SW 1271 (cell line): ENCODE data around the gene PPP1R9A.

ENCODE experiments used
- DNase-seq, 2 experiments: peaks; one replicate each; lab custom pipeline; 2025; lab: John Stamatoyannopoulos, UW

The PPP1R9A gene

GRCh38 chr7:95204618-95205017 lies 297.2 kb downstream of the PPP1R9A start:
- no peak for DNase-seq

DNA sequence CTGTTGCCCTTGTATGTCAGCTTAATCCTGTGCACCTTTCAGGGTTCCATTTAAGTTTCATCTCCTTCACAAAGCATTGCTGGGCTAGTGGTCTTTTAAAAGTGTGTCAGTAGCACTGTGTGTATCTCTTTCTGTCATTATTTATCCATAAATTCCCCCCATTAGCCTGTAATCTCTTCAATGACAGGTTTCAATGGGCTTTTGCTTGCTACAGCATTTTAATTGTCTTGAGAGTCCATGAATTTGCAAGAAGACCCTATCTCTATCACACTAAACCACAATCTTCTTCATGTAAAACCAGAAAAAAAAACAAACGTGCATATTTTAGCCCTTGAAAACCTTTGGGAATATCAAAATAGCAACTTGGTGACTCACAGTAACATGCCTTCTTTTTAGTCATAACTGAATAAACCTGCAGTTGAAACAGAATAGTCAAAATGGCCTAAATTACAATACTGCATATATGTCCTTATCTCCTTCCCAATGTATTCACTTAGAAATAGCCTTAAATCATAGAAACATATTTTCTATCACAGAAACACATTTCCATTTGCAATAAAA lies 298.4 kb downstream of the PPP1R9A start:
- DNase-seq, result peak in 1 of 2 experiments; percentile 12

- DNase-seq, result no peak
Measured at GRCh38 chr7:95209276-95209675, 301.9 kb downstream of the PPP1R9A start.

DNA sequence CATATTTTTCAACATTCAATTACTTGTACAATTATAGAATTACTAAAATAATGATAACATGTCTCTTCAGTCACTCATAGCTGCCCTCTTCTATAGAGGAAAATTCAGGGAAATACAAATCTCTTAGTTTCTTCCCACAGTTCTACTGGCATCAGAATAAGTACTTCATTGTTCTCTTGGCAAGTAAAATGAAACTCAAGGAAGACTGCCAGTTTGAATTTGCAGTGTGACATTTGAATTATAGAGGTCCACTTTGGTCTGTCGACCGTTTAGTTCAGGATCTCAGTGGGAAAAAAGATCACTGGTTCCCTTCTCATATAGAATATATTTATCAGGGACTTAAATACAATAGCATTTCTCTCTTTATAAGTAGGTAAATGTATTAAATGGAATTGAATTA lies 302.4 kb downstream of the PPP1R9A start:
- no peak for DNase-seq

- DNase-seq, result no peak
Measured at GRCh38 chr7:95213148-95213547, 305.8 kb downstream of the PPP1R9A start.

DNA sequence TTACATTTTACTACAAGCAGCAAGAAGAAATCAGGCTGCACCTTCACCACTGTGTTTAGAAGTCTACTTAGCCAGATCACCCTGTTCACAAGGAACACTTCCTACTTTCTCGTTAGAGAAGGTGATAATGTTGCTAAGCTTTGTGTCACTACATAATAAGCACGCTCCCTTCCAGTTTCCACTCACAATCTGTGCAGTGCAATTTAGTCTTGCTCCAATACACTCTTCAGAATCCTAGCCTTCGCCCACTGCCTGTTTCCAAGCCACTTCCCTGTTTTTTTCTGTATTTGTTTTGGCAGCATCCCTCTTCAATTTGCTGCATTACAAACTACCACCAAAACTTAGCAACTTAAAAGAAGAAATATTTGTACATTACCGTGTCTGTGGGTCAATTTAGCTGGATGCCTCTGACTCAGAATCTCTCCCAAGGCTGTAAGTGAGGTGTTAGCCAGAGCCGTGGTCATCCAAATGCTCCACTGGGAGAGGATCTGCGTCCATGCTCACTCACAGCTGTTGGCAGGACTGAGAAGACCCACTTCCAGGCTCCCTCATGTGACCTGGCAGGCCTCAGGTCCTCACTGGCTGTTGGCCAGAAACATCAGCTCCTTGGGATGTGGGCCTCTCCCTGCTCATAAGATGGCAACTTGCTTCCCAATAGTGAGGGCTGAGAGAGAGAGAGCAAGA lies 306.6 kb downstream of the PPP1R9A start:
- no peak for DNase-seq

- no peak for DNase-seq
Measured at GRCh38 chr7:95219721-95220120, 312.3 kb downstream of the PPP1R9A start.

- no peak for DNase-seq
Measured at GRCh38 chr7:95220328-95220727, 312.9 kb downstream of the PPP1R9A start.

- no peak for DNase-seq
Measured at GRCh38 chr7:95225301-95225700, 317.9 kb downstream of the PPP1R9A start.

- DNase-seq, result no peak
Measured at GRCh38 chr7:95229301-95229700, 321.9 kb downstream of the PPP1R9A start.

DNA sequence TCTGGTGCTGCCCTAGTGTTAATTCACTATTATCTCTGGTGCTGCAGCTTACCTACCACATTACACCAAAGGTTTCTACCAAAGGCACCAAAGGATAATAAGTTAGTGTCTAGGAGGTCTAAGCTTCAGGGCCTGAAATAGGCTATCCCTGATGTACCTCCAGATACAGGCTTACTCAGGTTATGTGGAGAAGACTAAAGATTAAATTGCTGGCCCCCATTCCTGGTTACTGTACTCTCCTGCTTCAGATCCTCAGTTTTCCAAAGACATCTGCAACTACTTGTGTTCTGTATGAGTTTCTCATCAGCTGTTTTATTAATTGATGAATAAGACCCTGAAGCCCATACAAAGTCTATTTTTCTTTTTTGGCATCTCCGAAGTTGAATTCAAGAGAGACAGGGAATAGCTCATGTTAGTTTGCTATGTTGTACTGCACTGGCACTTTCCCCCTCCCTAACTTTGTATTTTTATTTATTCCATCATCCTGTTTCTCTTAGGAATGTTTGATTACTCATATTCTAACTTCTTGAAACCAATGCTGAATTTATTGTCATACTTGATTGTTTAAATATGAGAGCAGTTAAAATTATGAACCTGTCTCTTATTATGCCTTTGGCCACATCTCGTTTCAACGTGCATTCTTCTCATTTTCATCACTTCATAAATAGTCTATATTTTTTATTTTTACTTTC lies 331.0 kb downstream of the PPP1R9A start:
- no peak for DNase-seq

DNA sequence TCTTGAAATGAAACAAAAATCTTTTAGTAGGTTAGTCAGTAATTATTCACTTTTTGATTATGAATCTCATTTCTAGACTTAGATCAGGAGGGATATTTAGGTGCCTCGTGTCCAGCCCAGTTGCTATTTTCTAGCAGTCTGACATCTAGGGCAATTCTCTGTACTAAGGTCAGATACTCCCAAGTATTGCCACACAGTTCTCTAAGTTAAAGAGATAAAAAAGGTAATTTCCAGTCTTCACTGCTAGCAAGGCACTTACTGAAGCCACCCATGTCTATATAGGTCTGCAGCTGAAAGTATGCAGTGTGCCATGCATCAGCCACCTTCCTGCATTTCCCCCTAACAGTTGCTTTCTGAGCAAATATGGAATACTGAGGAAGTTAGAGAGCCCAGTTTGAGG lies 333.5 kb downstream of the PPP1R9A start:
- DNase-seq, result no peak

DNA sequence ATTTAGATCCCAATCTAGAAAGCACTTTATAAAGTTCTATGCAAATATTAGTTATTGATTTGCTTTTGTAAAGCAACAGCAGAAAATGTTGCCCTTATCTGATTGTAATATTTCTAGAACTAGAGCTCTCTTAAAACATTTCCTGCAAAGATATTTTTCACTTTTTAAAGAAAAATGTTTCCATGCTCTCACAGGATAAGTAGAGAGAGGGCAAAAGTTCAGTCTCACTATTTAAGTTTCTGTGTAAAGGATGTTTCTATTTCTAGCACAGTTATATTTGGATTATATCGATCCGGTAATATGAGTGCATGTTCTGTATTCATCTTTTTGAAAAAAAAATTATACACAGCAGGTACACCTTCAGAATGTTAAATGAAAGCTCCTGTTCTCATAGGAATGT lies 334.9 kb downstream of the PPP1R9A start:
- DNase-seq, result no peak

- DNase-seq, result no peak
Measured at GRCh38 chr7:95244616-95245015, 337.2 kb downstream of the PPP1R9A start.

GRCh38 chr7:95245828-95246500 lies 338.6 kb downstream of the PPP1R9A start:
- DNase-seq, result no peak

- DNase-seq, result peak; percentile 12 to 48
Measured at GRCh38 chr7:95246831-95247370, 339.5 kb downstream of the PPP1R9A start.

- no peak for DNase-seq
Measured at GRCh38 chr7:95250571-95250970, 343.2 kb downstream of the PPP1R9A start.

GRCh38 chr7:95251966-95252365 lies 344.6 kb downstream of the PPP1R9A start:
- no peak for DNase-seq

DNA sequence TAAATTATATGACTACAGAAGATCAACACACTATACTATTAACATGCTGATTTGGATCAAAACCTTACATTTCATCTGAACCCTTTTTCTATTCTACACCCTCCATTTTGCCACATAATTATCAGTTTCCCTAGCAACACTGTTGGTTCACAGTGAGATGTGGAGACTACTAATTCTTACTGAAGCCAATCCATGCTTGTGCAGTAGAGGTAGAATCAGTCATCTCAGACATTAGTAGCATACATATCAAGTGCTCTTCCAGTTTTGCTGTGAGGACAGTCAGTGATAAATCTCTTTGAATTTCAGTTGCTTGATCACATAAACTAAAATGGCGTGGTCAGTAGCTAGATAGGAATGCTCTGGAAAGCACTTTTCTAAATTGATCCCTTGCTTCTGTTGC lies 346.6 kb downstream of the PPP1R9A start:
- DNase-seq, result no peak

DNA sequence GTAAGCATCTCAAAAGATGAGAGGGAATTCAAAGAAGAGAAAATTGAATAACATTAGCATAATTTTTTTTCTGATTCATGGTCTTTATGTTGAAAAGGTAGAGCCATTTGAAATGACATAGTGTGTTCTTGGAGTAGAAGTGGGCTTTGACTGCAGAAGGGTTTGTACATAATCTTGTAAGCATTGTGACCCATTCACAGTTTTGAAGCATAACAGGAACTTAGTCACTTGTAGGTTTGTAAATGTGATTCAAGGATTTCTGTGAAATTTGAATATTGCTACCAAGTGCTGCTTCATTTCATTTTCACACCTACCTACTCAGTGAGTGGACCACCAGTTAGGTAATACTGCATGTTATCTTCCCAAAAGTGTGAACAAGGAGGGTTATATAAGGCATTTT lies 348.3 kb downstream of the PPP1R9A start:
- no peak for DNase-seq

DNA sequence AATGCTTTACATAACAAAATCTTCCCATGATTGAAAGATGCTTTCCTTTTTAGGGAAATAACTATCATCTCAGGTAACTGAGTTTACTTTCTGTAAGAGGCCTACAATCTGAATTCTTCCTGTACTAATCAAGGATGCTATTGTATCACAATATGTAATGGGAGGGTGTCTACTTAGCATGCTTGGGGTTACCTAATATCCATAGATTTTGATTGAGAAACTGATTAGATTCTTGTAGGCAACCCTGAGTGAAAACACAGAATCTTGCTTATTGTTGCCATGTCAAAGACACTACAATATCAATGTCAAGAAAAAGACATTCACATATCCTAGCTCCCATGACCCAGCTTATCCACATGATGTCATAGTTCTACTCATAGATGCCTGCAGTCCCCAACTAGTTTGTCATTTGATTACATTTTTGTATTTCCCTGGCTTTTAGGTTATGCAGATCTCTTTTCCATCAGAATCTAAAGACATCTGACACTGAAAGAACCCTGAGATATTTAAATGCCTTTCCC lies 354.6 kb downstream of the PPP1R9A start:
- no peak for DNase-seq

DNA sequence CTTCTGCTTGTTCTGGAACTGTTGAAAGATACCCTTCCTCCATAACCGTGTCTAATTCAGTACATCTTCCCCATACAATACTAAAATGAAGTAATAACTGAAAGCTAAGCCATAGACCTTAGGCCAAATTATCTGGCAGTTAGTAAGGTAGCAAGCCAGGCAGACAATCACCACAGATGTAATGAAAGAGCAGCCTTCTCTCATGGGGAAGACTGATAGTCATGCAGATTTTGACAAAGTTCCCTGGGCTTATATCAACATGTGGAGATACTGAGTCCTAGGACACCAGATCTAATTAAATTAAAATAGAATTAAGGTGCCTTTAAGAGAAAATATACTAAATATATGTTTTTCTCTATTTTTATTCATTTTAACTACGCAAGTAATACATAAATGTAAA lies 355.5 kb downstream of the PPP1R9A start:
- DNase-seq, result no peak
